ENCODE measurements around the gene RBFOX2.

DNA sequence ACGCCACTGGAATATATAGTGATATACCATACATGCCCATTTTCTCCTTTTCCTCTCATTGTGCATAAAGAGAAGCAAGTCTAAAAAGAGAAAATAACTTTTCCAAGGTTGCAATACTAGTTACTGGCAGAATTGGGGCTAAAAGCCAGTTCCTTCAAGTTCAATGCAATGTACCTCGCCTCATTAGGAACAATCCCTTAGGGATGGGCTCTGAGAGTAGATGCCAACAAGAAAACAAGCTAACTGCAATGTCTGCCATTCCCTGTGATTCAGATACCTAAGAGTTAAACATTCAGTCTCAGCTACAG is 114.3 kb downstream of the RBFOX2 start:
- TF ChIP-seq EZH2 (IDR thresholded peaks at IDR 0.05; ENCODE audit: borderline replicate concordance, low read depth, low read length, severe bottlenecking): no peak
- TF ChIP-seq CTCF (IDR thresholded peaks at IDR 0.05; ENCODE audit: extremely low read depth in 1 of 2, insufficient read depth in 1 of 2, low read depth in 1 of 2, low read length in 2 of 2): no peak
- no peak for TF ChIP-seq MAX (IDR thresholded peaks at IDR 0.05; ENCODE audit: insufficient read depth, insufficient read length)
- TF ChIP-seq GATA2 (IDR thresholded peaks at IDR 0.05; ENCODE audit: insufficient read depth, insufficient read length, low read depth, low read length): no peak
